ENCODE results near the gene PPP6R1. TPM values are rescaled to one million over a fixed set of nuclear protein-coding genes. Genes with fewer than 3 reads are reported as not detected.
A peak's percentile ranks its signal among the peaks of the same experiment; 100 is the strongest.

PPP6R1 gene
- polyA plus RNA-seq, 1 donor from 2014 or later = 47.0 TPM

- Mint-ChIP-seq H3K27ac (peak overlapping the region; percentile 98), H3K4me1 (peaks cover 34 to 46% (median 41%) of the 10 kb centered on the region in 3 donors), H3K27me3 (no peaks in the 10 kb centered on the region), H3K36me3 (peaks cover 2% of the 10 kb centered on the region), H3K9me3 (no peaks in the 10 kb centered on the region), H3K4me3 (peak overlapping the region; percentile 89 to 98 (median 96))
Observed at GRCh38 chr19:55258476-55258827, 365 bp downstream of the PPP6R1 start.

GRCh38 chr19:55257461-55258420 lies 1.1 kb downstream of the PPP6R1 start:
- peak overlapping the region; percentile 96 to 99 (median 98) for H3K27ac Mint-ChIP-seq

GRCh38 chr19:55256562-55257460 lies 2.0 kb downstream of the PPP6R1 start:
- H3K27me3 Mint-ChIP-seq = no peaks in the 10 kb centered on the region
- no peaks in the 10 kb centered on the region for H3K9me3 Mint-ChIP-seq
- H3K4me1 Mint-ChIP-seq = peaks cover 39 to 50% (median 43%) of the 10 kb centered on the region in 3 donors
- no peaks in the 10 kb centered on the region for H3K36me3 Mint-ChIP-seq
- peak overlapping the region; percentile 90 to 97 (median 96) for H3K4me3 Mint-ChIP-seq
- H3K27ac Mint-ChIP-seq = peak overlapping the region; percentile 98 to 99 (median 98)

More at GRCh38 chr19:55257461-55258420, 1.1 kb downstream of the PPP6R1 start:
- Mint-ChIP-seq H3K27me3 (no peaks in the 10 kb centered on the region), H3K9me3 (no peaks in the 10 kb centered on the region), H3K4me1 (peaks cover 33 to 47% (median 42%) of the 10 kb centered on the region in 3 donors), H3K4me3 (peak overlapping the region; percentile 90 to 97 (median 96)), H3K36me3 (peaks cover 2% of the 10 kb centered on the region)

- Mint-ChIP-seq H3K9me3 (no peaks in the 10 kb centered on the region), H3K27me3 (no peaks in the 10 kb centered on the region), H3K36me3 (no peaks in the 10 kb centered on the region), H3K4me1 (peaks cover 49 to 60% (median 53%) of the 10 kb centered on the region in 3 donors), H3K27ac (peak overlapping the region; percentile 98 to 99 (median 98)), H3K4me3 (peak overlapping the region; percentile 90 to 97 (median 96))
Observed at GRCh38 chr19:55255618-55256423, 3.0 kb downstream of the PPP6R1 start.

GRCh38 chr19:55254625-55254977 lies 4.2 kb downstream of the PPP6R1 start:
- H3K4me3 Mint-ChIP-seq = peak overlapping the region; percentile 90 to 97 (median 96)
- no peaks in the 10 kb centered on the region for H3K9me3 Mint-ChIP-seq
- H3K36me3 Mint-ChIP-seq = no peaks in the 10 kb centered on the region
- H3K4me1 Mint-ChIP-seq = peaks cover 52 to 56% (median 54%) of the 10 kb centered on the region in 3 donors
- H3K27me3 Mint-ChIP-seq = no peaks in the 10 kb centered on the region
- peak overlapping the region; percentile 98 to 99 (median 98) for H3K27ac Mint-ChIP-seq

- H3K4me1 Mint-ChIP-seq = peaks cover 47 to 54% (median 49%) of the 10 kb centered on the region in 3 donors
- H3K9me3 Mint-ChIP-seq = no peaks in the 10 kb centered on the region
- peak overlapping the region; percentile 90 to 97 (median 96) for H3K4me3 Mint-ChIP-seq
- no peaks in the 10 kb centered on the region for H3K36me3 Mint-ChIP-seq
- H3K27ac Mint-ChIP-seq = peak overlapping the region; percentile 98 to 99 (median 98)
- H3K27me3 Mint-ChIP-seq = no peaks in the 10 kb centered on the region
Observed at GRCh38 chr19:55253842-55254624, 4.8 kb downstream of the PPP6R1 start.

- peaks cover 53 to 63% (median 55%) of the 10 kb centered on the region in 3 donors for H3K4me1 Mint-ChIP-seq
- H3K36me3 Mint-ChIP-seq = no peaks in the 10 kb centered on the region
- peak overlapping the region; percentile 90 to 97 (median 96) for H3K4me3 Mint-ChIP-seq
- peak overlapping the region; percentile 98 to 99 (median 98) for H3K27ac Mint-ChIP-seq
- no peaks in the 10 kb centered on the region for H3K27me3 Mint-ChIP-seq
- H3K9me3 Mint-ChIP-seq = no peaks in the 10 kb centered on the region
Observed at GRCh38 chr19:55252760-55253663, 5.8 kb downstream of the PPP6R1 start.

- Mint-ChIP-seq H3K4me3 (peak overlapping the region; percentile 70 to 96 (median 92)), H3K27me3 (no peaks in the 10 kb centered on the region), H3K9me3 (no peaks in the 10 kb centered on the region), H3K36me3 (no peaks in the 10 kb centered on the region), H3K27ac (peak overlapping the region; percentile 98 to 99 (median 98)), H3K4me1 (peaks cover 46 to 56% (median 48%) of the 10 kb centered on the region in 3 donors)
Observed at GRCh38 chr19:55251341-55252081, 7.3 kb downstream of the PPP6R1 start.

GRCh38 chr19:55250262-55251036 lies 8.4 kb downstream of the PPP6R1 start:
- Mint-ChIP-seq H3K4me1 (peaks cover 36 to 46% (median 37%) of the 10 kb centered on the region in 3 donors), H3K9me3 (no peaks in the 10 kb centered on the region), H3K27ac (peak overlapping the region in 2 of 3 donors; percentile 98 to 99), H3K4me3 (peak overlapping the region in 3 of 4 donors; percentile 92 to 96 (median 93)), H3K36me3 (no peaks in the 10 kb centered on the region), H3K27me3 (no peaks in the 10 kb centered on the region)

GRCh38 chr19:55249841-55250240 lies 9.0 kb downstream of the PPP6R1 start:
- Mint-ChIP-seq H3K27me3 (no peaks in the 10 kb centered on the region), H3K9me3 (no peaks in the 10 kb centered on the region), H3K4me3 (no peak overlapping the region), H3K36me3 (no peaks in the 10 kb centered on the region), H3K4me1 (peaks cover 33 to 42% (median 33%) of the 10 kb centered on the region in 3 donors), H3K27ac (peak overlapping the region in 2 of 3 donors; percentile 23 to 53)

- no peaks in the 10 kb centered on the region for H3K36me3 Mint-ChIP-seq
- peak overlapping the region in 2 of 4 donors; percentile 14 to 74 for H3K4me3 Mint-ChIP-seq
- peak overlapping the region in 2 of 3 donors; percentile 60 to 82 for H3K27ac Mint-ChIP-seq
- peaks cover 25 to 36% (median 33%) of the 10 kb centered on the region in 3 donors for H3K4me1 Mint-ChIP-seq
- H3K9me3 Mint-ChIP-seq = no peaks in the 10 kb centered on the region
- no peaks in the 10 kb centered on the region for H3K27me3 Mint-ChIP-seq
Observed at GRCh38 chr19:55248704-55249103, 10.1 kb downstream of the PPP6R1 start.

Measured in IgD-negative memory B cell (primary cell).